HG03457 (cell line): ENCODE results near the gene VCAN.

Experiments
- ATAC-seq: cut with Tn5 transposase; IDR thresholded peaks from one replicate; pipeline ENCODE4 v1.9.1; 2021; ENCODE audit warnings: moderate number of reproducible peaks; ENCODE audit not compliant: unreplicated experiment

VCAN gene

DNA sequence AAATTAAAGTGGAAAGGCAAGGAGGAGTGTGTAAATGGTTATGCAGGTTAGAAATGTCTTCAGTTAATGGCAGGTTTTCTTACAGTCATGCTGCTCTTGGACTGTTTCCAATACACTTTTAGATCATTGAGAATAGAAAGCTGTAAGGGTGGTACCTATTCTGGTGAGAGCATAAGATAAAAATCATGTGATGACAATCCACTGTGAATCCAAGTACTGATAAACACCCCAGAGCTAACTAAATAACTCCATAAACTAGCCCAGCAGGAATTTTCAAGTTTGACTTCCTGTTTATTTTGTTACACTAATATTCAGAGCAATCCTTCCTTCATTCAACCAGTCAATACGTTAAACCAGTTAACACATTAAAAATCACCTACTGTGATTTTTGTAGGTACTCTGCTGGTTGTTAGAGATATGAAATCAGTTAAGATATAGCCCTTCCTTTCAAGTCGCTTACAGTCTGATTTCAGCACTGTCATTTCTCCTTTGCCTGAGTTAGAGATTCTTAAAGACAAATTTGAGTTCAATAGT lies 22.6 kb downstream of the VCAN start:
- no peak for ATAC-seq

DNA sequence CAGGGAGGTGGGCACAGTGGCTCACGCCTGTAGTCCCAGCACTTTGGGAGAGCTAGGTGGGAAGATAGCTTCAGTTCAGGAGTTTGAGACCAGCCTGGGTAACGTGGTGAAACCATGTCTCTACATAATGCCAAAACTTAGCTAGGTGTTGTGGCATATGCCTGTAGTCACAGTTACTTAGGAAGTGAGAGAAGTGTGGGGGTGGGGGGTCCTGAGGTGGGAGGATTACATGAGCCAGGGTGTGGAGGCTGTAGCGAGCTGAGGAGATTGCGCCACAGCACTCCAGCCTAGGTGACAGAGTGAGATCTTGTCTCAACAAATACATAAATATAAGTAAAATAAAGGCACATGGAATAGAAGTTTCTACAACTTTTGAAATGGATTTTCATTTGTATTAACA lies 23.1 kb downstream of the VCAN start:
- ATAC-seq, result no peak

DNA sequence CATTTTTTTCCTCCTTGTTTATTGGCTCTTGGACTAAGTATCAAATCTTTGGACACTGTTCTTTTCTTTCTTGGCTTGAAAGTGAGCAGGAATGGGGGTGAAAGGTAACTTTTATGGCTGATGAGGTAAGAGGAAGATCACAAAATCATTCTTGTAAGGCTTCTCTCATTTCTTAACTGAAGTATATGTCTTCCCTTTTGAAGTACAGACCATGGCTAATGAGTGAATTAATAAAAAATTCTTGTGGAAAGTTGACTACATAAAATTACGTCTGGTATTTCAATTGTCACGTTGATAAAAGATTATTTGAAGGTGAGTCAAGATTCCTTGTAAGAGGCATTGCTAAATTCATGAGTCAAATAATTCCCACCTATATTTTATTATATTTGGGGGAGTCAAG lies 25.1 kb downstream of the VCAN start:
- no peak for ATAC-seq

DNA sequence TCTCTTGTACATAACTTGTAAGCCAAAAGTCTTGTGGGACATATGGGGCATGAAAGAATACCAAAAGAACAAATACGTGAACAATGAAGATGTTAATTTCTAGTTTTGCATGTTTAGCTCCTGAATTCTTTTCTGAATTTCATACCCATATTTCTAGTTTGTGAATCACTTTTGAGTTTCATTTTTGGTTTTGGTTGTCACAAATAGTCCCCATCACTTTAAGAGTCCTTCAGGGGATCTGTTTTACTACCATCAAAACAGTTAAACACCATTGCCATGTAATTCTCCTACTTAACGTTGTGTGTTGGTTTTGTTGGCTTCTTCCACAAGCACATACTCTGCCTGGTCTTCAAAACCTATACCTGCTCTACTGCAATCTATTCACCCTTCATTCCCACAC lies 27.0 kb downstream of the VCAN start:
- no peak for ATAC-seq

DNA sequence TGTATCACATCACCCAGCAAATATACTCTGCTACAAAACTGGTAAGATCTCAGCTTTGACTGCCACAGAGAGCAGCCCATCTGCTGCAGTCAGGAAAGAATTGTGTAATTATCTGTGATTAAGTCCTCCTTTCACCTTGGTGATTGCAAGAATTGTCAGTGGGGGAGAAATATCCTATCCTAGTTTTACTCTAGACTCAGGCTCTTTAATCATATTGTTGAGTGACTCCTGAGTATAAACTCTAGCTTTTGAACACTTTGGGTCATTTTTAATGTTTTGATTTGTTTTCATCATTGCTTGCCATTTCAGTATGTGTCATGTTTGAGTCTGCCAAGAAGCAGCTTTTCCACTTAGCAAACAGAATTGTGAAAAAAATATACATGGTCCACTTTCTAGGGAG lies 32.1 kb downstream of the VCAN start:
- no peak for ATAC-seq

DNA sequence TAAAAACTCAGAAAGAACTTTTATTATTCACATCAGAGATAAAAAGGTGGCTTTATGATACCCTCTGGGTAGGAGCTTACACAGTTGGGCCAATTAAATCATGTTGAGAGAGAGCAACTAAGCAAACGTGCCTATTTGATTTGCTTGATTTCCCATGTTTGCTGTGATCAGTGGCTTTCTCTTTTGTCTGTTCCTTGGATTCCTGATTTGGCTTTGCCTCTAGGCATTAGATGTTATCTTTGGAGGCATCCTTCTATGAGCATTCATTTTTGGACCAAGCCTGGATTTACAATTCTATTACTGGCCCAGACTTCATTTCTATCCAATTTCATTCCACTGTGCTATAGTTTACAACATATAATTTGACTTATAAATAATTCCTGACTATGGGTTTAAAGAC lies 35.9 kb downstream of the VCAN start:
- ATAC-seq, result no peak

DNA sequence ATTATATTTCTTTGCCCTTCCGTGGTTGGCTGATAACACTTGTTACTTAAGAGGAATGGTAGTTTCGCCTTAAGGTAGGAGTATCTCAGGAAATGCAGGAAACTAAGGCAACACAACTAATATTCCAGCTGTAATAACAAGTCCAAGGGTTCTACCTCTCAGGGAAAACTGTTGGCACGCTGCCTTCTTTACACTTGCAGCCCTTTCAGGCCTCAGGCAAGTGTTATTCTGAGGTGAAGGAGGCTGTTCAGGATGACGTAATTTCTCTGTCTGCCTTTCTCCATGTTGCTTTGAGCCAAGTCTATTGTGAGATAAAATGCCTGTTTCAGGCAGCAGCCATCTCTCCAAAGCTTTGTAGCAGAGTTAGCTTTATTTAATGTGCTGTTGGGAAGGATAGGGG lies 38.0 kb downstream of the VCAN start:
- ATAC-seq, result no peak

DNA sequence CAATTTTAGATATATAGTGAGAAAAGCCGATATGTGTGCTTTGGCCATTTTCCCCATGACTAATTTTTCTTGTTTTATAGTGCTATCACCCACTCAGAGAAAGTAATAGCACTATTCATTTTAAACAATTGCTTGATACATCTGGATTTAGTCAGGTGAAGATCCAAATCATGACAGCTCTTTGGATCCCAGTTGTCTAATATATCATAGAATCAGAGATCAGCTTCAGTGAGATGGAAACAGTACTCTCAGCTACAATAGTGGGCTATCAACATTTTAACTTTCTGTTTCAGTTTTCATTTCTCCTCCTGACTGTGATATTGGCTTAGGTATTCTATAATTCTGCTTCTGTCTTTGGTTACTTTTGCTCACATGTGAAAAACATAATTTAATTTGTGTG lies 38.7 kb downstream of the VCAN start:
- peak; percentile 96 for ATAC-seq

DNA sequence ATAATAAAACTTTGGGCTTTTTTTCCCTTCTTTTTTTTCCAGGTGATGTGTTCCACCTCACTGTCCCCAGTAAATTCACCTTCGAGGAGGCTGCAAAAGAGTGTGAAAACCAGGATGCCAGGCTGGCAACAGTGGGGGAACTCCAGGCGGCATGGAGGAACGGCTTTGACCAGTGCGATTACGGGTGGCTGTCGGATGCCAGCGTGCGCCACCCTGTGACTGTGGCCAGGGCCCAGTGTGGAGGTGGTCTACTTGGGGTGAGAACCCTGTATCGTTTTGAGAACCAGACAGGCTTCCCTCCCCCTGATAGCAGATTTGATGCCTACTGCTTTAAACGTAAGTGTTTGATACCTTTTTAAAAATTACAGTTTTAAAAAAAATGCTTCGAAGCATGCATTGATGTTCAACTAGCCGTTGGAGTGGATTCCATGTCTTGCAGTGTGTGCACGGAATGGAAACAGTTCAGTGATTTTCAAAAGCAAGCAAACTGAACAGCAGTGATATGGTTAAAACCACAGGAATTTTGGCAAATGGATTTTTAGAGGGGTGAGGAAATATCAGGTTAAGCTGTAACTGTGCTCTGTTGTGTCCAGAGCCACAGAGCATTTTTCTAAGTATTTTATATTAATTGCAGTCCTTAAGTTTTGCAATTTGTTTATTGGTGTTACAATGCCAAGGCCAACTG lies 40.7 kb downstream of the VCAN start:
- ATAC-seq, result no peak

DNA sequence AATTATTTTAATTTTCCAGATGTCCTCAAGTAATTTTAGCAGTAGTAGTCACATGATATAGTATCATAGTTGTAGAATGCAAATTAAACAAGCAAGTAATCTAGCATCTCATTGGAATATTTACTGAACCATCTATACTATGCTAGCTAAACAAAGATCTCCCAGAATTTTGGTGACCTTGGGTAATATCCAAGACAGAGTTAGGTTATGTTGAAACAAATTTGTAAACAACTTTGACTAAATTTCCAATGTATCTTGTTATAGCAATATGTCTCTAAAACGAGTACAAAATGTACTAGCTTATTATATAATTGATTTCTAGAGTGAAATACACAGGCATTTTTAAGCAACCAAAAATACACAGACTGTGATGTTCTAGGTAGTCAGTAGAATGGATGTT lies 41.5 kb downstream of the VCAN start:
- no peak for ATAC-seq

DNA sequence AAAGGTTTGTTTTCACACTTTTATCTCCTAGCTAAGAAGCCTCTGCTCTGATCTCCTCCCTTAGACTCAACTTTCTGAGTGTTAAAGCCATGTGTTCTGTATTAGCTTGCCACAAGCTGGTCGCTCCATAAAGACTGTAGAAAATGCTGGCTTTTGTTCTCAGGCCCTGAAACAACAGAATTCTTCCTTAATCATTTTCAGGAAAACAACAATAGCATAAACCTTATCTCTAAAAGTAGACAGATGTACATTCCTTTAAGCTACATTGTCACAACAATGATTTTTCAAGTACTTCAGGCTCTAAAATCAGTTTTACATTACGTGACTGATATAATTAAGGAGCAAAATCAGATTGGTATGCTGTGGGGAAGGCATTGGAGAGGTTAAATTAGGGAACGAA lies 41.9 kb downstream of the VCAN start:
- ATAC-seq, result no peak

DNA sequence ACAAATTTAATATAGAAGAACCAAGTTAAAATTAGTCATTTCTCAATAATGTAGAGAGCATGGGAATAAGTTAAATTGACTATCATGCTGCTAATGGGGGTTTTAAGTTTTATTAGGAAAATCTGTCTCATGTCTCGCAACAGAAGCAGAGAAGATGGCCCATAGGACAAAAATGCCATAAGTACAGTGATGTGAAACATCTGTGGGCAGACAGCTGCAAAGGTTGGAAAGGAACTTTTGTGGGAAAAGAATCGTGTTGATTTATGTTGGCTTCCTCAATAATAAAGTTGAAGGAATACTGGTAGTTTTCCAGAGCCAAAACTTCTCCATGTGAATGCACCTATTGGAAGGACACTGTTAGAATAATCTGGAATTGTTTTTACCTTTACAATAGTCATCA lies 44.8 kb downstream of the VCAN start:
- no peak for ATAC-seq

DNA sequence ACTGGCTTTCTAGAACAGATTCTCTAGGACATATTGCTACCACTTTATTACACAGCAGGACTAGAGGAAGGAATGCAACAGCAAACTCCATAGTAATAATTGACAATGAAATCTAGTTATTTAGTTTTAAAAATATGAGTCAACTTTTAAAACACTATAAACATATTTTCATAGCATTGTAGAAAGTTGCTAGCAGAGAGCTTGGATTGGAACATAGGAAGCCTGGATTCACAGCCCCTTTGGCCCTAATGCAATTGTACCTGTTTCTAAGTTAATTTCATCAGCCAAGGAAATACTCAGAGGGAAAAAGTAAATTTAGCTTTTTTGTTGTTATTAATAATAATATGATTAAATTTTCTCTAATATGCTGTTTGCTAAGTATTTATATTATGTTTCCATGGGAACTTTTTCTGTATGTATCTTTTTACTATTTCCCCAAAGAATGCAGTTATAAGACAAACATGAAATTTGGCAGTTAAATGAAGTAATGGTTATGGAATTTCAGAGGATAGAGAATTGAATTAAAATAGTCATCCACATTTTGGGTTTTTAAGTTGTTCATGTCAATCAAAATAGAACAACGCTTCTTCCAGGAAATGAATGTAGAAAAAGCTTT lies 45.6 kb downstream of the VCAN start:
- no peak for ATAC-seq

DNA sequence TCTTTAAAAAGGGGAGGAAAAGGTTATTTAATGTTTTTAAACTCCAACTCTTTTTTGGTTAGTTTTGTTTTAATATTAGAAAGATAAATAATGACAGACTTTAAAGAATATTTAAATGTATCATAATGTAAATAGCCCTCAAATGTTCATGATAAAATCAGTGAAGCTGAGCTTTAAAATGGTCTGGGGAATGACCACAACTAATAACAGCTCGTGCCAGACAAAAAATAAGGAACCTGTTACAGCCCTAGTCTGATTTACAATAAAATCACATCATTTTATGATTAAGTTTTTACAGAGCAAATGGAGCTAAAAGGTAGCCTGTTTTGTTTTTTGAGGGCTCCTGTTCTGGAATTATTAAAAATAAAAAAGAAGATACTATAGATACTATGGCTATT lies 46.1 kb downstream of the VCAN start:
- ATAC-seq, result no peak

DNA sequence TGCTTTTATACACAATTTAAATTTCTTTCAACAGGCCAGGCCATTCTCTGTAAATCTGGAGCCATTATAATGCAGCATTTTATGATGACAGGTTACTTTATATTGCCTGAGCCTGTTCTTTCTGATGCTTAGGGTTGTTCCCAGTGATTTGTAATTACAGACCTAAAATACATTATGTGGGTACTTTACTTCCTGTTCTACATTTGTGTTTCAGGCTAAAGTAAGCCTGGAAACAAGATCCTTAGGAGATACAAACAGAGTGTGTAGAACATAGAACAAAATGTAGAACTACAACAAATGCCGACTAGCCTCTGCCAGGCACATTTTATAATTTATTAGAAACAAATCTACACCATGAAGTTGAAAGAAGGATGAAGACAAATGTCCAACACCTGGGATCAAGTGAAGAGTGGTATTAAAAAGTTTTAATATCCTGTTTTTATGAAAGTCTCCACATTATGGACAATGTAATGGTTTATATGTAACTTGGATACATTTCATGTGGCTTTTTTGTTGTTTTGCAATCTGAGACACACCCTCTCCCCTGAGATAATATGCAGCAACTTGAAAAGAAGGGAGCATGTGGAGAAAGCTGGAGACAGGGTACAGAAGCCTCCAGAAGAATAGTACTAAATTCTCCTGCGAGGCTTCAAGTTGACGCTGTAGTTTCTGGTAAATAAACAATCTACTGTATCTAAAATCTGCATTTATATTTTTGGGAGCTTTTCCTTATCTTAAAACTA lies 46.9 kb downstream of the VCAN start:
- ATAC-seq, result no peak

DNA sequence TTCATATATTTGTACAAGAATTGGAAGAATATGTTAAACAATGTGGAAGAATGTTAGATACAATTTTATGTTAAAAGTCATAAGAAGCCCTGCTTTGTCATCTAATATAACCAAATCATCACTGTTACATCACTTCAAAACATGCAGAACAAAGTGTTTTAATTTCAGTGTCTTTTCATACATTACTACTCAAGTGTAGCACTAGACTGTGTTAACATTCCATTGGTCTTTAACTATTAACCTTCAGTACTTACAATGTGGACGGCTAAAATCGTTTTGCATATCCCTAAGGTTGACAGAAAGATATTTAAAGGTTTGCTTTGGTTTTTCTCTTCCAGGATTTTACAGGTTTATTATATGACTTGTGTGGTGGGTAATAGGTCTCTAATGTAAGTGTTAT lies 50.9 kb downstream of the VCAN start:
- no peak for ATAC-seq

DNA sequence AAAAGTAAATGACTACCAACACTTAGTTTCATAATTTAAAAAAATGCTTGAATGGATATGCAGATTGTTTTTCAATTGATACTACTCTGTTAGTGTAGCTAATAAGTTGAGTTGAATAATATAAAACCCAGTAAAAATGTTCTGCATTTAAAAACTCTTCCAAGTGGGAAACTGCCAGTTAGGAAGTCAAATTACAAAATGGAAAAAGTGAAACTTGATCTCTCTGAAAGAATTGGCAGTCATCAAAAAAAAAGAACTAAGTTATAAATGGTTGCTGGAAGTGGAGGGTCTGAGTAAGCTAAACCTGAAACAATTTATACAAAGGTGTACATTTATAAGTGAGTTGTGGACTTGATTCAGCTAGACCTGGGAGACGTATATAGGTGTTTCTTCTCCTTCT lies 52.4 kb downstream of the VCAN start:
- ATAC-seq, result no peak

DNA sequence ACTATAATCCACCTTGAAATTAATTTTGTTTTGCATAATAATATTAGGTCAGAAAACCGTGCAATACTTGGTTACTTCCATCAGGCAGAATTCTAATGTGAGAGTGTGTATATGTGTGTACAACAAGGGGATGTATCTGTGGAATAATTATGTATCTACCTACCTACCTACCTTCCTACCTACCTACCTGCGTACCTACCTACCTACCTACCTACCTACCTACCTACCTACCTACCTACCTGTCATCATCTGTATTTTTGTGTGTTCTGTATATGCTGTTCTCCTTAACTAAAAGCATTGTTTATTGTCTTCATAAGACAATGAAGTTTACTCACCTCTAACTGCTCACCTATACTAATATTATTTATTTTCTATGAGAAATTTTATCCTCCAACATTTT lies 52.8 kb downstream of the VCAN start:
- no peak for ATAC-seq

DNA sequence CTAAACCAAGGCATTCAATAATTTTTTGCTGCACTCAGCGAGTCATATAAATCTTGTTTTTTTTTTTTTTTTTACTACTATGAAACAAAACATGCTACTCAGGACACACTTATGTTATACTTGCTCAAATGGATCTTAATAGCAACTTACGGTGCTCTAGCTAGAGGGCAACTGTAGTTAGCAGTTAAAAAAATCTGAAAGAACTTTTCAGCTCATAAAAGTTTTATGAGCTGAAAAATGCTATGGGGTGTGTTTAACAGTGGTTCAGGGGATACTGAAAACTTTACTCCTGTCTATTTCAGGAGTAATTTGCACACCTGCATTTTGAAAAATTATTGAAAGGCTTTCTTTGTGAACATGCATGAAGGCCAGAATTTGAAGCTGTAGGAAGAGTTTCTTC lies 53.4 kb downstream of the VCAN start:
- no peak for ATAC-seq

DNA sequence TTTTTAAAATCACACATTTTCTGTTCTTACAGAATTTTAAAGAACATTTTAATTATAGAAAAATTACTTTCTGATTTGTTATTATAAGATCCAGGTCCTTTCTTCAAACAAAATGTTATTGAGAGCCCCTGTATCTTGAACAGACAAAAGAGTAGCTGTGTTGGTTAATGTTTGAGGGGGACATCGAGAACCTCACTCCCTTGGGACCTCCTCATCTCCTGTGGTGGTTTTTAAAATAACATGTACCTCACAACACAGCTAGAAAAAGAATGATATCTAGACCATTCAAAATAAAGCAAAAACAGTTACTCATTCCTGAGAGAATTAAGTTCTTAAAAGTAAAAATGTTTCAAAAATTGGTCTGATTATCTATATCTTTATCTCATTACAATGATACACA lies 54.7 kb downstream of the VCAN start:
- no peak for ATAC-seq

DNA sequence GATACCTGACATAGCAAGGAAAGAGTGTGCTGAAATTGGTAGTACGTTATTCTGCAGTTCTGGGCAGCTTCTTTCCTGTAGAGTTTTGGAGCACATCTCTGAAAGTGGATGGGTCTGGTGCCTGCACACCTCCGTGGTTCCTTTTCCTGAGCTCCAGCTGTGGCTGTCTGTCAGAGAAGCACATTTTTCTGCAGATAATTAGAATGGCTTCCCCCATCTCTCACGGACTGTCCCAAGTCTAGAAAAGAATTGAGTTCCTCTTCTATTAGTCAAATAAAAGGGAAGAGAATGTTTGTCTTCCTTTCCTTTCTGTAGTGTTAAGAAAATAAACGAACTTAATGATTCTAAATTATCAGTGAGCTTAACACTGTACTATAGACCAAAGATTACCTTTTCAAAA lies 55.7 kb downstream of the VCAN start:
- ATAC-seq, result no peak

DNA sequence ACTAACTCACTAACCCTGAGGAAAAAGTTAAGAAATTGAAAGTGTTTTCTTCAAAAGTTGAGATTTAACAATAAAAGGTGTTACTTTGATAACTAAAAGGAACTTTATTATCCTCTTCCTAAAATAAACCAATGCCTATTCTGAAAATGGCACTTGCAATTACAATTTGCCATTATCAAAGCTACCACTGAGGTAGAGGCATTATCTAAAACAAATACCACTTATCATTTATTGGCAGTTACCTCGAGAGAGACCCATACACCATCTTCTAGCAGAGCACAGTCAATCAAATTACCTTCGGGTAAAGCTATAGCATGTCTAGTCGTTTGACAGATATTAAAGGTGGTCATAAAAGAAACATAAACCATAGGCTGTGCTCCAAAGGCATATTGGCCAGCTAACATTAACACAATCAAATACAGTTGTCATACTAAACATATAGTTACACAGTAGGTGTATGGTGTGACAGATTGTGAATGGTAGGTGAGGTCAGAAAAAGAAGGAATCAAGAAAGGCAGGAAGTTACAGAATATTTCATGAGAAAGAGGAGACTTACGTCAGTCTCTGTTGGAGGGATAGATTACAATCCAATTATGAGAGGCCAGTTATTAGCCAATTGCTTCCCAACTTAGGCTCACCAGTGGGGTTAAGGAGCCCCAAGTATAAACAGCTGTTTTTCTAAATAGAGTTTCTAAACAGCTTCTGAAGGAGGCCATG lies 56.3 kb downstream of the VCAN start:
- ATAC-seq, result no peak
